ENCODE results near the gene CA11. TPM values are rescaled to one million over a fixed set of nuclear protein-coding genes. Genes with fewer than 3 reads are reported as not detected.

CA11 gene
- polyA plus RNA-seq, 1 of the 3 experiments (the other 2 are of a cell fraction): 13.1 TPM

DNA sequence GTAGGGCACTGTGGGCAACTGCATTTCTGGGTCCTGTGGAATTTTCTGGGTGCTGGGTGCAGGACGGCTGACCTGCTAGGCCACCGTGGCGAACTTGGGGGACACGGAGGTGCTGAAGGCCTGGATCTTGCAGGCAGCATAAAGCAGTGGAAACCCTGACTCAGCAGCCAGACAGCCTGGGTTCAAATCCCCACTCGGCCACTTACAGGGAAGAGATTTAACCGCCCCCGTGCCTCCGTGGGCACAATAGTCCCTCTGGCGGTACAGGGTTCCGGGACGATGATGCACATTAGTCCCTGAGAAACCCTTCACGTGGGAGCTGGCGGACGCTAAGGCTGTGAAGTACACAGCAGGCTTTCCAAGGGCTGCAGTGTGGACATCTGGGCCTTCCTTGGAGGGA lies 34.1 kb downstream of the CA11 start:
- WGBS (ENCODE audit: low lambda C conversion rate): 98% methylated on average over 10 of the region's 14 CpGs
- peaks cover 10% of the 10 kb centered on the region for H3K79me2 ChIP-seq (ENCODE audit: insufficient read depth)
- H3K27ac ChIP-seq (ENCODE audit: low read depth in 2 of 2, low read length in 1 of 2): no peak overlapping the region
- no peaks in the 10 kb centered on the region for H3K9me3 ChIP-seq
- DNase-seq: no peak
- H4K20me1 ChIP-seq (ENCODE audit: insufficient read depth): peaks cover 21% of the 10 kb centered on the region
- TF ChIP-seq NFIC (IDR thresholded peaks at IDR 0.05; ENCODE audit: borderline replicate concordance) (no peak), SIN3A (IDR thresholded peaks at IDR 0.05; ENCODE audit: borderline replicate concordance, low read depth, low read length) (no peak), ZBTB33 (IDR thresholded peaks at IDR 0.05; ENCODE audit: borderline replicate concordance, low read depth) (no peak), RXRA (IDR thresholded peaks at IDR 0.05; ENCODE audit: borderline replicate concordance, low read depth) (no peak), FOXJ3 (CRISPR knock-in tag; IDR thresholded peaks at IDR 0.05) (no peak), NRF1 (IDR thresholded peaks at IDR 0.05; ENCODE audit: low read depth, low read length) (no peak), GATA2 (CRISPR knock-in tag; IDR thresholded peaks at IDR 0.05) (no peak), TCF12 (IDR thresholded peaks at IDR 0.05) (no peak), MXI1 (IDR thresholded peaks at IDR 0.05; ENCODE audit: low read depth, low read length) (no peak), RAD21 (IDR thresholded peaks at IDR 0.05; ENCODE audit: low read length) (no peak), CHD2 (IDR thresholded peaks at IDR 0.05; ENCODE audit: low read length, partially characterized antibody) (no peak), FOSL2 (IDR thresholded peaks at IDR 0.05; ENCODE audit: borderline replicate concordance, low read depth) (no peak), GABPA (IDR thresholded peaks at IDR 0.05; ENCODE audit: low read depth) (no peak), EZH2phosphoT487 (IDR thresholded peaks at IDR 0.05; ENCODE audit: borderline replicate concordance, low read depth) (no peak), ELF1 (IDR thresholded peaks at IDR 0.05) (no peak), MEF2A (IDR thresholded peaks at IDR 0.05; ENCODE audit: borderline replicate concordance, low read depth) (no peak), USF1 (IDR thresholded peaks at IDR 0.05; ENCODE audit: borderline replicate concordance, low read depth) (no peak), FOXM1 (IDR thresholded peaks at IDR 0.05; ENCODE audit: low read depth) (no peak), RCOR1 (IDR thresholded peaks at IDR 0.05; ENCODE audit: low read length) (no peak)
- H3K9ac ChIP-seq: no peak overlapping the region
- H3K36me3 ChIP-seq (replicated peaks in 1 of 2; ENCODE audit: control insufficient read depth in 1 of 2, insufficient read depth in 2 of 2, low read length in 1 of 2): peaks cover 19 to 24% of the 10 kb centered on the region in 2 experiments
- POLR2A ChIA-PET: no interaction called here
- H3K9me2 ChIP-seq: no peaks in the 10 kb centered on the region
- H3K4me2 ChIP-seq: no peak overlapping the region
- peaks cover 26% of the 10 kb centered on the region for H3F3A ChIP-seq (replicated peaks; ENCODE audit: insufficient read depth)
- CTCF ChIA-PET: interaction anchor here (8.0 kb wide), 1 partner anchor 22 kb away, joined by 72 read pairs; no protein-coding TSS in a partner anchor
- no peak overlapping the region for H2AFZ ChIP-seq (ENCODE audit: low read depth)
- H3K4me1 ChIP-seq (ENCODE audit: control insufficient read depth in 1 of 2, insufficient read depth in 2 of 2, low read depth in 1 of 2, low read length in 1 of 2): peaks cover under 1 to 23% of the 10 kb centered on the region in 2 experiments; a peak in 1 of 4 replicates
- H3K4me3 ChIP-seq (ENCODE audit: low read depth in 2 of 2, low read length in 1 of 2): no peak overlapping the region
- no peaks in the 10 kb centered on the region for H3K27me3 ChIP-seq (ENCODE audit: insufficient read depth)

Measured in SK-N-SH (cell line).